GM12878 (cell line): ENCODE data around the gene RTEL1.

Experiments
- FOXM1 ChIP-seq: IDR thresholded peaks from 2 replicates; pipeline ENCODE4 v1.6.1; 2012; ENCODE audit warnings: low read depth, mild to moderate bottlenecking, inconsistent platforms, low read length, moderate library complexity
- POLR2A ChIP-seq: IDR thresholded peaks from 2 replicates; pipeline ENCODE4 v1.6.1; 2011; ENCODE audit warnings: low read depth, mild to moderate bottlenecking, low read length
- SIX5 ChIP-seq: IDR thresholded peaks from 2 replicates; pipeline ENCODE4 v1.6.1; 2011; ENCODE audit warnings: mild to moderate bottlenecking, low read depth, low read length, moderate library complexity; ENCODE audit not compliant: severe bottlenecking
- SP1 ChIP-seq: IDR thresholded peaks from one replicate; pipeline ENCODE4 v1.6.1; 2011; ENCODE audit warnings: low read depth, low read length
- TF ChIP-seq, protein P1 (sequence below): IDR thresholded peaks from 2 replicates; pipeline ENCODE4 v1.6.1; 2012; ENCODE audit warnings: low read length, inconsistent platforms
- TF ChIP-seq, protein P2 (sequence below), 3 experiments: IDR thresholded peaks in 2 of 3; conservative IDR thresholded peaks in 1 of 3; 2 replicates each; pipeline ENCODE4 v1.5.1; 2011; ENCODE audit warnings: low read depth in 3 of 3, low read length in 3 of 3, mild to moderate bottlenecking in 3 of 3, control low read depth in 2 of 3, moderate library complexity in 2 of 3, inconsistent platforms in 1 of 3, mixed read lengths in 1 of 3; ENCODE audit not compliant: control insufficient read depth in 2 of 3, insufficient read depth in 1 of 3; ENCODE audit errors: extremely low read depth in 1 of 3

- TF ChIP-seq, protein P1, sequence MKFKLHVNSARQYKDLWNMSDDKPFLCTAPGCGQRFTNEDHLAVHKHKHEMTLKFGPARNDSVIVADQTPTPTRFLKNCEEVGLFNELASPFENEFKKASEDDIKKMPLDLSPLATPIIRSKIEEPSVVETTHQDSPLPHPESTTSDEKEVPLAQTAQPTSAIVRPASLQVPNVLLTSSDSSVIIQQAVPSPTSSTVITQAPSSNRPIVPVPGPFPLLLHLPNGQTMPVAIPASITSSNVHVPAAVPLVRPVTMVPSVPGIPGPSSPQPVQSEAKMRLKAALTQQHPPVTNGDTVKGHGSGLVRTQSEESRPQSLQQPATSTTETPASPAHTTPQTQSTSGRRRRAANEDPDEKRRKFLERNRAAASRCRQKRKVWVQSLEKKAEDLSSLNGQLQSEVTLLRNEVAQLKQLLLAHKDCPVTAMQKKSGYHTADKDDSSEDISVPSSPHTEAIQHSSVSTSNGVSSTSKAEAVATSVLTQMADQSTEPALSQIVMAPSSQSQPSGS: no peak
- TF ChIP-seq SIX5: no peak
- no peak for TF ChIP-seq POLR2A
- no peak for TF ChIP-seq SP1
- TF ChIP-seq, protein P2, sequence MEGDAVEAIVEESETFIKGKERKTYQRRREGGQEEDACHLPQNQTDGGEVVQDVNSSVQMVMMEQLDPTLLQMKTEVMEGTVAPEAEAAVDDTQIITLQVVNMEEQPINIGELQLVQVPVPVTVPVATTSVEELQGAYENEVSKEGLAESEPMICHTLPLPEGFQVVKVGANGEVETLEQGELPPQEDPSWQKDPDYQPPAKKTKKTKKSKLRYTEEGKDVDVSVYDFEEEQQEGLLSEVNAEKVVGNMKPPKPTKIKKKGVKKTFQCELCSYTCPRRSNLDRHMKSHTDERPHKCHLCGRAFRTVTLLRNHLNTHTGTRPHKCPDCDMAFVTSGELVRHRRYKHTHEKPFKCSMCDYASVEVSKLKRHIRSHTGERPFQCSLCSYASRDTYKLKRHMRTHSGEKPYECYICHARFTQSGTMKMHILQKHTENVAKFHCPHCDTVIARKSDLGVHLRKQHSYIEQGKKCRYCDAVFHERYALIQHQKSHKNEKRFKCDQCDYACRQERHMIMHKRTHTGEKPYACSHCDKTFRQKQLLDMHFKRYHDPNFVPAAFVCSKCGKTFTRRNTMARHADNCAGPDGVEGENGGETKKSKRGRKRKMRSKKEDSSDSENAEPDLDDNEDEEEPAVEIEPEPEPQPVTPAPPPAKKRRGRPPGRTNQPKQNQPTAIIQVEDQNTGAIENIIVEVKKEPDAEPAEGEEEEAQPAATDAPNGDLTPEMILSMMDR (IDR thresholded peaks at IDR 0.05 in 2 of 3, conservative IDR thresholded peaks at IDR 0.05 in 1 of 3; ENCODE audit: control insufficient read depth in 2 of 3, extremely low read depth in 1 of 3, insufficient read depth in 1 of 3, low read depth in 3 of 3, low read length in 3 of 3): no peak
- TF ChIP-seq FOXM1: no peak
Observed at GRCh38 chr20:63648190-63648589, 9.9 kb upstream of the RTEL1 start.
